GM21423 (cell line): Measurements from ENCODE around the gene BCAP31.
"Not testable (repeated sequence)": the region's sequence is repeated elsewhere in the genome, so short reads cannot be mapped to it uniquely, and the experiment has no call there.

Experiments used
- ATAC-seq: cut with Tn5 transposase; IDR thresholded peaks from one replicate; pipeline ENCODE4 v1.9.1; 2021; ENCODE audit warnings: mild to moderate bottlenecking, moderate library complexity; ENCODE audit not compliant: unreplicated experiment

Gene BCAP31

GRCh38 chrX:153717445-153717844 is 6.7 kb downstream of the BCAP31 start:
- ATAC-seq: no peak

DNA sequence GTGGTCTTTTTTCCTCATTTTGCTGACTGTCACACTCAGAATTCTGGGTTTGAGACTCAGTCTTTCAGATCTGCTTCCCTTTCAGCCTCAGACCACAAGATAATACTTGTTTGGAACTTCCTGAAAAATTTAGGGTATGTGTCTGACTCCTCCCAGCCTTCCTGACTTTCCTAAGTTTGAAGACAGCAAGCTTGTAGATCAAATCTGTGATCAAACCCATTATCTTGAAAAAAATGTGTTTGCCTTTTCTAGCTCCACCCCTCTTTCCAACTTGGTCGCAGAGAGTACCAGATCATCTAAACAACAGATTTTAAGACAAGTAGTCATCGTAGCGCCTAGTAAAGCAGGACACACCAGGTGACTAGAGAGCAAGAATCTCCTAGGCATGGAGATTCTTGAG is 9.9 kb downstream of the BCAP31 start:
- ATAC-seq: no peak

DNA sequence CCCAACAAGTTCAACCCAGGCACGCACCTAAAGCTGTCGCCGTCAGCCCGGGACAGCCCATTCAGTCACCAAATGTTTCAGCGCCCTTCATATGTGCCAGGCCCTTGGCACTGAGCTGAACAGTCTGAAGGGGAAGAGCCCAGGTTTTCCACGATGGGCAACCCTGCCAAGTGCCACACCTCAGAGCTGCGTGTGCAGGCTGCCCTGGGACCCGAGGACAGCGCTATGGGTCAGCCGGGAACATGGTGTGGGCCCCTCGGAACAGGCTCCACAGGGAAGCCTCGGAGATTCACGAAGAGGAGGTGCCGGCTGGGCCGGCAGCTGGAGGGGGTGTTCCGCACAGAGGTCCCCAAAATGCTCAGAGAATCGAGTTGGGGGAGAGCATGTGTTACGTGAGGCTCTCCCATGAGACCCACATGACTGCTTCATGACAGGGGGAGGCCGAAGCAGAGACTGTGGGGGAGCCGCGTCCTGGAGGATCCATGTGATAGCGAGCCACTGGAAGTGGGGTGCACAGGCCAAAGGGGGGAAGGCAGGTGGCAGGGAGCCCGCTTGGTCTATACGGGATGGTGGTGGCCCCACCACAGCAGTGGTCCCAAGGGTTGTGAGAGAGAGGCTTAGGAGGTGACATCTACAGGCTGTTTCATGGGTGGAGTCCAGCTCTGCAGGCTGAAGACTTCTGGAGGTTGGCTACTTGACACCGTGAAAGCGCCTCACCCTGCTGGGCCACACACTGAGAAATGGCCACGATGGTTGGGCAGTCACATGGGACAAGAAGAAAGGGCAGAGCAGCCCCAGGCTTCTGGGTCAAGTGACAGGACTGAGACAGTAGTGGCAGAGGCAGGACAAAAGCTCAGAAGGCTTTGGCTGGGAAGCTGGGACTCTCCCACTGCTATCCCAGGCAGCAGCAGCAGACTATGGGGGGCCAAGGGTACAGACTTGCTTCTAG is 14.2 kb downstream of the BCAP31 start:
- no peak for ATAC-seq

DNA sequence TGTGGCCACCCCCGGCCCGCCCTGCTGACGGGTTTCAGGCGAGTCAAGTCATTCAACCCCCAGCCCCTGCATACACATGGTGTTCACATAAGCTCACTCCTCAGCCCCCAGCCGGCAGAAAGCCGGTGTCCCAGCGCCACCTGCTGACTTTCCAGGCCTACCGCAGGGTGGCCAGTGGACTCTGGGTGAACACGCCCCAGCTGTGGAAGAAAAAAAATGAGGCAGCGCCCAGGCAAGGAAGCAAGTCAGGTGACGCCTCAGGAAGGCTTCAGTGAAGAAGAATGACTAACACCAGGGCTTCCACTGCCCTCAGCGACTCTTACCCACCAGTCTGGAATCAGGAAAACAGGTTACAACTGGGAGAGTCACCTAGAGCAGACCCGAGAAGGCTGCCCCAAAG is 15.8 kb downstream of the BCAP31 start:
- no peak for ATAC-seq

DNA sequence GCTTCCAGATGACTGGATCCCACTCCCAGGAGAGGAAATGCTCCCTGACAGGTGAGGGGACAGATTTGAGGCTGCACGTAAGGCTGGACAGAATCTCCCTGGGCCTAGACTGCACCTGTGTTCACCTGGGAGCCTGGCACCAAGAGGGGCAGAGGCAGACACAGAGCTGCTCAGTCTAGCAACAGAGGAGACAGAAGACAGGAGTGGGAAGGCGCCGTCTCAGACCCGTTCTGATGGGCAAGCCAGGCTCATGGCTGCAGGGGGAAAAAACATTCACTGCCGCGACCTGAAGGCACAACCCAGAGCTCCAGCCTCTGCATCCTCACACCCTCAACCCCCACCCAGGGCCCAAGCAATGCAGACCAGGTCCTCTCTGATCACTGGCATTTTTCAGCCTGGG is 16.8 kb downstream of the BCAP31 start:
- ATAC-seq: no peak

GRCh38 chrX:153706799-153707198 is 17.4 kb downstream of the BCAP31 start:
- ATAC-seq: no peak

DNA sequence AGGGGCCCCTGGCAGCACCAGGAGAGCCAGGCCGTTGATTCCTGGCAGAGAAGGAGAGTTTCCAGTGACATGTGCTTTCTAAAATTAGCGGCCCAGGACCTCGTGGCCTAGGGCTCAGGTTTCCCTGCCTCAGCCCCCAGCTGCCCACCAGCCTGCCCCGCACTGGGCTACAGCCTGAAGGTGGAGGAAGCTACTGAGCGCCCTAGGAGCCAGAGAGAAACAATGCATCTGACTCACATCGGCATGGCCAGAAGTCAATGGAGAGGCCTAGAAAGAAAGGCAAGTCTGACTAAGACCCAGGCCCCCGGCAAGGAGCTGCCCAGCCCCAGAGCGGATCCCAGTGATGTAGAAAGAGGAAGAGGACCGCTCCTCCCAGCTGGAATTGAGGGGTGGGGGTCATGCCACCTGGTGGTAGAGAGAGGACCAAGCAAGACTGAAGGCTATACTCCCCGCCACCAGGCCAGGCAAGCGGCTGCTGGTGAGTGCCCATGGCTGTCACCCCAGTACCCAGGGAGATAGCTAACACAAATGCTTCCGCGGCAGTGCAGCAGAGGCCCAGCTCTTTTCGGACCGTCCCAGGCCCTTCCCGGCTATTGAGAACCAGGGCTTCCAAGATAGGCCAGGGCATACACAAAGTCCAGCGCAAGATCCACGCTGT is 18.7 kb downstream of the BCAP31 start:
- not testable (repeated sequence) for ATAC-seq

DNA sequence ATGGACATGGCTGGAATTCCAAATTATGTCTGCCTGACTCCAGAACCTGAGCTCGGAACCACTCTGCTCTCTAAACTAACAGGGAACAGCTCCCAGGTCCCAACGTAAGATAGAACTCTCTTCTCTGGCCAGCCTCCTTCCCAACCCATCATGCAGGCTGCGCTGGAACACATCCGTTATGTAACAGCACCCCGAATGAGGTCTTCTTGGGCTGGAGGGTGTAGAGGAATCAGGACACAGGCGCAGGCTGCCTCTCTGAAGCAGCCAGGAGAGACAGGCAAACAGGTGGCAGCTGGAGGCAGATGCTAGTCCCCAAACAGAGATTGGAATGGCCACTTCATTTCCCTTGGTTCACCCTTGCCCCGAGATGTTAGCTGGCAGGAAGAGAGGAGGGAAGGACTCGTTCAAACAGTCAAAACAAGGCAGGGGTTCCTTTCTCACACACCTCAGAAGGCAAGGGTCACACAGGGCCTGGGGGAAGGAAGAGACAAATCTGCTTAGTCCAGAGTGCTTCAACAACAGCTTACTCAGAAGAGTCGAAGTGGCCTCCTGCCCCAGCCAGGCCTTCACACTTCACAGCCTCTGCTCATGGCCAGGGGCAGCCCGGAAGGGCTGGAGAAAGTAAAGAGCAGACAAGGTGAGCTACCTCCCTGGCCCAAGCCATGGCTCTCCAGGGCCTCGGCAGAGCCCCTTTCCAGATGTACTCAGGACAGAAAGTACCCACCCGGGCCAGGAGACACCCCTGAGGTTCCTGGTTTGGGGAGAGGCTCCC is 19.4 kb downstream of the BCAP31 start:
- not testable (repeated sequence) for ATAC-seq

- ATAC-seq: no peak
These were observed 20.1 kb downstream of the BCAP31 start for GRCh38 chrX:153704021-153704526.

DNA sequence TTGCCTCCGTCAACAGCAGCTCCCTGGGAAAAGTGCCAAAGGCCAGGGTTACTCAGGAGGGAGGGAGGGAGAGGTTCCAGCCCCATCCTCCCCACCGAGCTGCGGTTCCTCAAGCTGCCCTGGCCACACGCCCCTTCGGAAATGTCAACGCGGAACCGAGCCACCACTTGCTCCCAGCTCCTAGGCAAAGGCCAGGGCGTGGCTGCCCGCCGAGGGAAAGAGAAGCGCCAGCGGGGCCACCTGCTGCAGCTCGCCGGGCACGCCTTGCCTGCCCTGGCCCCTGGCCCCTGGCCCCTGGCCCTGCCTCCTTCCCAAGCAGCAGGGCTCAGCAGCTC is 21.2 kb downstream of the BCAP31 start:
- no peak for ATAC-seq

GRCh38 chrX:153702336-153703035 is 21.7 kb downstream of the BCAP31 start:
- no peak for ATAC-seq

DNA sequence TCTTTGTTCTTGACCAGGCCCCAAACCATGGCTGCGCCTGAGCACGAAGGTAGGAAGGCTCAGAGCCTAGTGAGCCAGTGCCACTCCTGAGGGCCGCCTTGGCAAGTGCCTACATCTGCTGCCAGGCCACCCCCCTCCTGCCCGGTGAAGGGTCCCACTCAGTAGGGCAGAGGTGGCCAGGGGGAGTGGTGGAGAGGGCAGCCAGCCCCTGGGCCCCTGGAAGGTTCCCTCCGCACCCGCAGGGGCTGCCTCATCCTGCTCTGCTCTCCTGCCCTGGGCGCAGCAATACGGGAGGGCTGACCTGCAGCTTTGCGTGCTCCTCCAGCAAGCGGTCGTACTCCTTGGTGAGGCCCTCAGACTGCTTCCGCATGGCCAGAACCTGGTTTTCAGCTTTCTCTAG is 22.5 kb downstream of the BCAP31 start:
- no peak for ATAC-seq

DNA sequence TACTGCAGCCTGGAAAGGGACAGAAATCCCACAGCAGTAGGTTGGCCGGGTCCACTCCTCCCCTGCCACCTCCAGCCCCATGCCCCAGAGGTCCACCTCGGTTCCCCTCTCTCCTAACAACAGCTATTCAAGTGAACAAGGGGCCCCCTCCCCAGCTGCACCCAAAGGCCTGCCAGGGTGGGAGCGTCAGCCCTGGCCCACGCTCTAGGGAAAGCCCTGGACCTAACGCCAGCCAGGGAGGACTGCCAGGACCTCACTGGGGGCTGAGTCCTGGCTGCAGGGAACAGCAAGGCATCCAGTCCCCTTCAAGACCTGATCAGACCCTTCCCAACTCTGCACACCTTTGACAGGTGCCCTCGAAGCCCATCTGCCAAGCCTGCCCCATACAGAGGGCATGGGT is 23.2 kb downstream of the BCAP31 start:
- ATAC-seq: no peak

DNA sequence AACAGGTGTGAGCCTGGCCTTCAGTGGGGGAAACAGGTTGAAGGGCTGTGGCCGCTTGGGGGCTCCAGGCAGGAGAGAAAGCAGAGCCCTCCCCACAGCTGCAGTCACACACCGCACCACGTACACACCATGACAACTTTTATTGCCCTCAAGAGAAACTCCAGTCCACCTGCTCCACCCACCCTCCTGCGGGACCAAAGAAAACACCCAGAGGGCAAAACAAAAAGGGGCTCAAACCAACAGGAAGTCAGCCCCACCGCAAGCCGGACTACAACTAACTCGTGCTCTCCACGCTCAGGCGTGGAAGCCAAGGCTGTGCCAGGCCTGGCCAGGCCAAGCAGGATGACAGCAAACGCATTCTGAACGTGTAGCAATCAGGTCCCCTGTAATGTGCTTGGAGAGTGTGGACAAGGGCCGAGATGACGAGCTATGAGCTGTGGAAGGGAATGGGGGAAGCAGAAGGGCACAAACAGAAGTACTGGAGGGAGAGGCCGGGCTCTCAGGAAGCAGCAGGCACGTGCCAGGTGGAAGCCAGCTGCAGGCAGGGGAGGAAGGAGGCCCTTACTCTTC is 23.7 kb downstream of the BCAP31 start:
- no peak for ATAC-seq

DNA sequence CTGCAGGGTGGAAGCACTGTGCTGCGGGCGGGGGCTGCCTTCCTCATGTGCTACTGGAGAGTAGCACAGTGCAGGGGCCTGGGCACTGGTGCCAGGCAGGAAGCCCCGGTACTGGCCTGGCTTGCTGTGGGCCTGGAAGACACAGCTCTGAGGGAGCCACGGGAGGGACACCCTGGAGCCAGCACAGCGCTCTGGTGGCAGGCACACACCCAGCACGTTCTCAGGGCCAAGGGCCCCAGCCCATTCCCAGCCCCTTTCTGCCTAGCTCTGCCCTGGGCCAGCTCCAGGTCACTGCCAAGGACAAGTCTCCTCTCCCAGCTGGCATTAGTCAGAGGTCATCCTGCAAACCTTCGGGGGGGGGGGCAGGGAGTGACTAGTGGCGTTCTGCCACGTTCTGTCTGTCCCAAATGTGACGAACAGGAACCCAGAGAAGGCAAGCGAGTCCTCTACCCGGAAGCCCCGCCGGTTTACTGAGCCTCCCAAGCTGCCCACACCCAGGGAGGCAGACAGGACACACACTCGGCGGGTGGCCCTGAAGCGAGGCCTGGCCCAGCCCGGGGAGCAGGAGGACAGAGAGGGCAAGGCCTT is 24.3 kb downstream of the BCAP31 start:
- ATAC-seq: not testable (repeated sequence)

DNA sequence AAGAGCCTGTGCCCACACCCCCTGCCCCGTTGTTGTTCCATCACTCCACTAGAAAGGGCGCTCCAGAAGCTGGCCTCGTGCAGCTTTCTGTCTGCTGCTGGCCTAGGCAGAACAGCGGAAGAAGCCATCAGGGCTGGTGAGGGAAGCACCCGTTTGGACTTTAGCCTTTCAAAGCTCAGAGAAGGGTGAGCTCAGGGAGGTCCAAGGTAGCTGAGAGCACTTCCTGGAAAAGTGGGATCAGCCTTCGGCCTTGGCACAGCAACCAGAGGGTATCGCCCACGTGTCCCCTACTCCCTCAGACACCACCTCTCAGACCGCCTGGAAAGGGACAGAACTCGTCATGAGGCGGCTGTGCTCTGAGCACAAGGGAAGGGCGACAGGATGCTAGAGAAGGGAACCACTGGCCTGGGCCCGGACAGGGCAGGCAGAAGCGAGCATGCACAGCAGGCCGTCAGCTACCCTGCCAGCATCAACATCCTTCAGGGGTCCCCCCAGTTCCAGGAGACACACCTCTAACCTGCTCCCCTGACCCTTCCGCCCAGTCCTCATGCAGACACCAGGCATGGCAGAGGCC is 24.9 kb downstream of the BCAP31 start:
- not testable (repeated sequence) for ATAC-seq

DNA sequence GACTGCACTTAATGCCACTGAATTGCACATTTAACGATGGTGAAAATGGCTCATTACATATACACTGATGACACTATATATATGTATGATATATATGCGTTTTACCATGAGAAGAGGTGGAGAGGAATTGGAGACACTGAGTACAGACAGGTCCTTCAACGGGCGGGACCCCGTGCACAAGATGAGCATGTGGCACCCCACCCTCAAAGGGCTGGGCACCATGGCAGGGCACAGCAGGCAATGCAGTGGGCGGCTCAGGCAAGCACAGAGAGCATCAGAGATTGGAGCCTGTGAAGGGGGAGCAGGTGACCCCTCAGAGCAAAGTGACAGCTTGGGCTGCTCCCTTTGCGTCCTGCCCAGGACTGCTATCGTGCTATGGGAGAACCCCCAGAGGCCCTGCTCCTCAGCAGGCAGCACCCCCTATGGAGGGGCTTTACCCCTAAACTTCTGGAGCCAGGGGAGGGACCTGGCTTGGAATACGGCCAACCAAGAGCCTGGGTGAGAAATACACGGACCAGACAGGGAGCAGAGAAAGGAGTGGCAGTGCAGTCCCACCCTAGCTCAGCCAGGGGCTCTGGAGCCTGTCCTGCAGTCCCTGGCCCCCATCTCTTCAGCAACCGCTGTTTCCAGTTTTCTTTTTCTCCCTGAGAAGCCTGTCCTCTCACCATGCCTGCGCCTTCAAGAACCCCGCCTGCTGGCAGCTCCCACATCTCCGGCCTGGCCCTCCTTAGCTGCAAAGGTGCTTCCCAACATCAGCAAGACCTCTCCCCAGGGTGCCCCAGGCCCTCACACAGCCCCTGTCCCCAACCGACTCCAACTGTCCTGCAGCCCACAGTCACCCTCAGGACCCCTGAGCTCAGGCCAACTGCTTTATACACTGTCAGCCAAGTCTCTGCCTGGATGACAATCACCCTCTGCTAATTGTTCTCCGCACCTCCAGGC is 26.0 kb downstream of the BCAP31 start:
- ATAC-seq: no peak

DNA sequence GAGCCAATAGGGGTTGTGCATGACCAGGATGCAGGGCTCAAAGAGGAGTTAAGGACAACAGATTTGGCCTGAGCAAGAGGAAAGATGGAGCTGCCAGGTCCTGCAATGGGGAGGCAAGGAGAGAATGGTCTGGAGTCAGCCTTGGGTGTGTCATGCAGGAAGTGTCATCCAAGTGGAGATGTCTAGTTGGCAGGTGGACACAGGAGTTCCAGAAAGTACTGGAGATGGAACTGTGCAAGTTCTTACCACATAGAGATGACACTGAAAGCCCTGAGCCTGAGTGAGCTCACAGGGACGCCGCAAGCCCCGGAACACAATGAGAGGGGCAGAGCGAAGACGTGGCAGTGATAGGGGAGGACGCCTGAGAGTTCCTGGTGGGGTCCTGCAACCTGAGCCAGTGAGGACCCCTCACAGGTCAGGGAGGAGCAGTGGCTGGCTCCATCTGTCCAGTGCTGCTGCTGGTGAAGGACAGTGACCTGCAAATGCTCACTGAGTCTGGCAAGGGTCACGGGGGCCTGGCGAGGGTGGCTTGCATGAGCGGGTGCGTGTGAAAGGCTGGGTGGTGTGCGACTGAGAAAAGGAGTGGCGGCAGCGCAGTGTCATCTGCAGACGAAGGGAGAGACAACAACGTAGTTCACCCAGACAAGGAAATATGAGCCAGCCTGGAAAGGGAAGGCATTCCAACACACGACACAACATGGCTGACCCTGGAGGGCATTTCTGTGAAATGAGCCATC is 27.0 kb downstream of the BCAP31 start:
- ATAC-seq: not testable (repeated sequence)
